ENCODE results near the gene TACO1.

Gene TACO1

GRCh38 chr17:63626551-63627180 is 26.0 kb downstream of the TACO1 start:
- Histone ChIP-seq H3K9ac (no peak overlapping the region), H3K4me3 (IDR thresholded peaks at IDR 0.05; ENCODE audit: insufficient read depth, low read depth, low read length) (no peak overlapping the region), H3K27me3 (ENCODE audit: insufficient read depth, low read depth) (no peaks in the 10 kb centered on the region), H4K20me1 (ENCODE audit: insufficient read depth) (peaks cover 10% of the 10 kb centered on the region; the same call in 1 of the 2 replicates), H3K4me2 (no peak overlapping the region), H3K4me1 (ENCODE audit: low read depth, poor library complexity, severe bottlenecking) (peaks cover 17% of the 10 kb centered on the region), H3K79me2 (ENCODE audit: insufficient read depth, low read depth) (peaks cover 32% of the 10 kb centered on the region), H2AFZ (ENCODE audit: low read depth) (no peak overlapping the region), H3K27ac (no peak overlapping the region), H3K36me3 (ENCODE audit: insufficient read depth) (no peaks in the 10 kb centered on the region)
- no peak for TF ChIP-seq CTCF (conservative IDR thresholded peaks at IDR 0.05; ENCODE audit: low read depth, low read length)

GRCh38 chr17:63629627-63630026 is 28.9 kb downstream of the TACO1 start:
- peaks cover 16% of the 10 kb centered on the region; the same call in 1 of the 2 replicates for H3K79me2 ChIP-seq (ENCODE audit: insufficient read depth, low read depth)
- TF ChIP-seq CTCF (conservative IDR thresholded peaks at IDR 0.05; ENCODE audit: low read depth, low read length): no peak

GRCh38 chr17:63631062-63631461 is 30.4 kb downstream of the TACO1 start:
- TF ChIP-seq CTCF (conservative IDR thresholded peaks at IDR 0.05; ENCODE audit: low read depth, low read length): no peak
- Histone ChIP-seq H3K27ac (no peak overlapping the region), H3K27me3 (ENCODE audit: insufficient read depth, low read depth) (no peaks in the 10 kb centered on the region), H3K4me3 (IDR thresholded peaks at IDR 0.05; ENCODE audit: insufficient read depth, low read depth, low read length) (no peak overlapping the region), H4K20me1 (ENCODE audit: insufficient read depth) (no peaks in the 10 kb centered on the region; the same call in 1 of the 2 replicates), H3K4me2 (no peak overlapping the region), H3K79me2 (ENCODE audit: insufficient read depth, low read depth) (peaks cover 3% of the 10 kb centered on the region; the same call in 1 of the 2 replicates), H3K36me3 (ENCODE audit: insufficient read depth) (no peaks in the 10 kb centered on the region), H2AFZ (ENCODE audit: low read depth) (no peak overlapping the region), H3K4me1 (ENCODE audit: low read depth, poor library complexity, severe bottlenecking) (no peaks in the 10 kb centered on the region), H3K9ac (no peak overlapping the region)

More at GRCh38 chr17:63629627-63630026, 28.9 kb downstream of the TACO1 start:
- Histone ChIP-seq H4K20me1 (ENCODE audit: insufficient read depth) (no peaks in the 10 kb centered on the region; the same call in 1 of the 2 replicates), H2AFZ (ENCODE audit: low read depth) (no peak overlapping the region), H3K4me2 (no peak overlapping the region), H3K4me1 (ENCODE audit: low read depth, poor library complexity, severe bottlenecking) (peaks cover 2% of the 10 kb centered on the region), H3K4me3 (IDR thresholded peaks at IDR 0.05; ENCODE audit: insufficient read depth, low read depth, low read length) (no peak overlapping the region), H3K27me3 (ENCODE audit: insufficient read depth, low read depth) (no peaks in the 10 kb centered on the region), H3K27ac (no peak overlapping the region), H3K36me3 (ENCODE audit: insufficient read depth) (no peaks in the 10 kb centered on the region), H3K9ac (no peak overlapping the region)

- no peak for TF ChIP-seq CTCF (conservative IDR thresholded peaks at IDR 0.05; ENCODE audit: low read depth, low read length)
- Histone ChIP-seq H2AFZ (ENCODE audit: low read depth) (no peak overlapping the region), H3K4me1 (ENCODE audit: low read depth, poor library complexity, severe bottlenecking) (no peaks in the 10 kb centered on the region), H3K4me2 (no peak overlapping the region), H3K27ac (no peak overlapping the region), H3K9ac (no peak overlapping the region), H3K4me3 (IDR thresholded peaks at IDR 0.05; ENCODE audit: insufficient read depth, low read depth, low read length) (no peak overlapping the region), H3K27me3 (ENCODE audit: insufficient read depth, low read depth) (no peaks in the 10 kb centered on the region), H3K79me2 (ENCODE audit: insufficient read depth, low read depth) (no peaks in the 10 kb centered on the region; the same call in 1 of the 2 replicates), H3K36me3 (ENCODE audit: insufficient read depth) (no peaks in the 10 kb centered on the region), H4K20me1 (ENCODE audit: insufficient read depth) (no peaks in the 10 kb centered on the region; the same call in 1 of the 2 replicates)
Observed at GRCh38 chr17:63631626-63632025, 30.9 kb downstream of the TACO1 start.

All from KMS-11 (cell line).